A549 (cell line): ENCODE measurements around the gene BCL11B. TPM values are rescaled to one million over a fixed set of nuclear protein-coding genes. Genes with fewer than 3 reads are reported as not detected.

ENCODE experiments used
- ATAC-seq, 2 experiments: fragments of 200-7000 bp in 1 of 2; fragments of >200 bp in 1 of 2; cut with Nextera tagmentation in 1 of 2; cut with Tn5 transposase in 1 of 2; 3 replicates each; pipeline versions ENCODE4 v1.8.0 to v1.9.1; 2018 to 2020; ENCODE audit warnings: mild to moderate bottlenecking in 1 of 2, moderate library complexity in 1 of 2
- CTCF ChIA-PET: fragments of 300-600 bp; sonication (Branson Sonifier 250); formaldehyde crosslinking; extraction: SDS; loops from one replicate; lab custom pipeline; 2021; ENCODE audit warnings: antibody characterized with exemption, inconsistent platforms; lab: Yijun Ruan, JAX
- POLR2A ChIA-PET: fragments of 350-600 bp; formaldehyde crosslinking; extraction: SDS; loops from one replicate; lab custom pipeline; 2021; ENCODE audit warnings: antibody characterized with exemption, inconsistent platforms; lab: Yijun Ruan, JAX
- DNase-seq, 2 experiments: peaks; one replicate each; pipeline versions ENCODE4 v3.0.0 to v3.0.0-alpha.2; 2011 to 2016; ENCODE audit warnings: low read depth in 1 of 2, low spot score in 1 of 2
- FAIRE-seq: peaks from 2 replicates; lab custom pipeline; 2011; peaks lifted over from hg19 to GRCh38; lab: Jason Lieb, UNC
- H3K27ac ChIP-seq, 2 experiments: fragments of >200 bp; sonication (Bioruptor Twin); formaldehyde crosslinking; 3 replicates each; pipeline ENCODE4 v1.5.1; 2016 to 2017
- H3K4me1 ChIP-seq: fragments of >200 bp; sonication (Bioruptor Twin); formaldehyde crosslinking; 3 replicates; pipeline ENCODE4 v1.6.1; 2016
- H3K4me2 ChIP-seq: fragments of >200 bp; sonication (Bioruptor Twin); formaldehyde crosslinking; 3 replicates; pipeline ENCODE4 v1.6.1; 2016
- H3K4me3 ChIP-seq: fragments of >200 bp; sonication (Bioruptor Twin); formaldehyde crosslinking; 3 replicates; pipeline ENCODE4 v1.5.1; 2016
- H3K9me3 ChIP-seq: fragments of >200 bp; sonication (Bioruptor Twin); formaldehyde crosslinking; 3 replicates; pipeline ENCODE4 v1.6.1; 2016
- CTCF ChIP-seq: fragments of >200 bp; sonication (Bioruptor Twin); formaldehyde crosslinking; IDR thresholded peaks from 3 replicates; pipeline ENCODE4 v1.5.1; 2016
- E2F6 ChIP-seq: IDR thresholded peaks from 2 replicates; pipeline ENCODE4 v1.6.1; 2012; ENCODE audit warnings: low read depth, borderline replicate concordance
- EHMT2 ChIP-seq: fragments of 200-600 bp; sonication (generic); IDR thresholded peaks from 2 replicates; pipeline ENCODE4 v1.6.1; 2016; ENCODE audit warnings: antibody characterized with exemption, low read depth, mild to moderate bottlenecking, moderate library complexity
- EP300 ChIP-seq, 2 experiments: fragments of >200 bp; sonication (Bioruptor Twin); formaldehyde crosslinking; IDR thresholded peaks; 2 replicates in 1 of 2; 3 replicates in 1 of 2; pipeline ENCODE4 v1.6.1; 2016 to 2017
- GATA3 ChIP-seq: IDR thresholded peaks from 2 replicates; pipeline ENCODE4 v1.6.1; 2012; ENCODE audit warnings: borderline replicate concordance
- HDAC2 ChIP-seq: fragments of 200-600 bp; sonication (generic); IDR thresholded peaks from 2 replicates; pipeline ENCODE4 v1.6.1; 2016
- HES2 ChIP-seq: fragments of >200 bp; sonication (Bioruptor Twin); formaldehyde crosslinking; IDR thresholded peaks from 2 replicates; pipeline ENCODE4 v1.6.1; 2016
- HEYL ChIP-seq: fragments of 250-450 bp; sonication (Bioruptor Pico); IDR thresholded peaks from 2 replicates; pipeline ENCODE4 v1.8.0; 2021; ENCODE audit warnings: mild to moderate bottlenecking, moderate library complexity
- HMGXB4 ChIP-seq: fragments of 250-450 bp; sonication (Bioruptor Pico); IDR thresholded peaks from 2 replicates; pipeline ENCODE4 v1.5.0; 2021; ENCODE audit warnings: mild to moderate bottlenecking, moderate library complexity, borderline replicate concordance
- HOXA7 ChIP-seq: fragments of 250-450 bp; sonication (Bioruptor Pico); IDR thresholded peaks from 2 replicates; pipeline ENCODE4 v1.5.0; 2020; ENCODE audit warnings: mild to moderate bottlenecking, moderate library complexity
- HOXB13 ChIP-seq: fragments of 250-450 bp; sonication (Bioruptor Pico); IDR thresholded peaks from 2 replicates; pipeline ENCODE4 v1.5.0; 2020; ENCODE audit warnings: low read depth, mild to moderate bottlenecking, moderate library complexity
- MAFK ChIP-seq: fragments of 450-650 bp; IDR thresholded peaks from 2 replicates; pipeline ENCODE4 v1.6.1; 2014; ENCODE audit not compliant: partially characterized antibody
- NR3C1 ChIP-seq: fragments of >200 bp; sonication (Bioruptor Twin); formaldehyde crosslinking; IDR thresholded peaks from 3 replicates; pipeline ENCODE4 v1.6.1; 2017
- POLR2A ChIP-seq: IDR thresholded peaks from 2 replicates; pipeline ENCODE4 v1.6.1; 2012; ENCODE audit warnings: mild to moderate bottlenecking, low read length
- POLR2AphosphoS2 ChIP-seq: conservative IDR thresholded peaks from 2 replicates; pipeline ENCODE4 v1.6.1; 2012; ENCODE audit warnings: low read length, improper control_type of control experiment, inconsistent platforms
- RARB ChIP-seq: fragments of 250-450 bp; sonication (Bioruptor Pico); IDR thresholded peaks from 2 replicates; pipeline ENCODE4 v1.8.0; 2021; ENCODE audit warnings: mild to moderate bottlenecking, moderate library complexity
- REST ChIP-seq: fragments of 200-600 bp; sonication (generic); IDR thresholded peaks from 2 replicates; pipeline ENCODE4 v1.6.1; 2016; ENCODE audit warnings: antibody characterized with exemption, mild to moderate bottlenecking, moderate library complexity
- SMC3 ChIP-seq: fragments of >200 bp; sonication (Bioruptor Twin); formaldehyde crosslinking; IDR thresholded peaks from 3 replicates; pipeline ENCODE4 v1.6.1; 2018; ENCODE audit warnings: inconsistent platforms
- TFCP2L1 ChIP-seq: fragments of 250-450 bp; sonication (Bioruptor Pico); IDR thresholded peaks from 2 replicates; pipeline ENCODE4 v1.5.0; 2021; ENCODE audit warnings: mild to moderate bottlenecking
- USF2 ChIP-seq: fragments of 450-650 bp; IDR thresholded peaks from 2 replicates; pipeline ENCODE4 v1.6.1; 2014; ENCODE audit warnings: antibody characterized with exemption
- ZNF302 ChIP-seq: fragments of 250-450 bp; sonication (Bioruptor Pico); IDR thresholded peaks from 2 replicates; pipeline ENCODE4 v1.9.0; 2021; ENCODE audit warnings: inconsistent platforms, mild to moderate bottlenecking, moderate library complexity
- WGBS: methylation state at CpG from one replicate; pipeline ENCODE4 v1.1.6; 2017; ENCODE audit errors: missing lambda C conversion rate; 5-methylcytosine and 5-hydroxymethylcytosine counted together
- polyA plus RNA-seq, 4 experiments: library from polyadenylated mRNA; depleted of rRNA in 3 of 4; stranded (reverse); fragments of >200 nt; fragmentation: RNase III in 1 of 4; extraction: RNeasy Plus Mini Kit Qiagen cat#74134 plus additional on column Dnase treatment in 1 of 4; gene quantifications; 2 replicates in 3 of 4; 3 replicates in 1 of 4; pipeline ENCODE4 v1.2.3, GENCODE V29; 2011 to 2017

The BCL11B gene
- polyA plus RNA-seq, 2 of the 4 experiments (the other 2 are of a cell fraction), result 0.43 to 0.49 TPM

- TF ChIP-seq CTCF (no peak), NR3C1 (no peak), RARB (CRISPR knock-in tag) (no peak), TFCP2L1 (no peak), EHMT2 (no peak), HDAC2 (no peak)
These were observed 93.8 kb downstream of the BCL11B start (continued) for GRCh38 chr14:99177886-99178835.

- no peak overlapping the region for H3K4me3 ChIP-seq
- DNase-seq, result no peak
- 74% methylated on average over 16 of the region's 16 CpGs for whole genome bisulfite sequencing
- FAIRE-seq, result no peak
- no peaks in the 10 kb centered on the region for H3K9me3 ChIP-seq
- CTCF ChIA-PET, result interaction anchor here (1.1 kb wide), 1 partner anchor 15 kb away, joined by 3 read pairs; no protein-coding TSS in a partner anchor
- ATAC-seq, result no peak
- no peak overlapping the region for H3K4me2 ChIP-seq
- TF ChIP-seq HMGXB4 (no peak), HES2 (no peak), POLR2AphosphoS2 (no peak), SMC3 (no peak), USF2 (no peak), E2F6 (no peak), MAFK (no peak), HEYL (no peak), POLR2A (no peak), HOXA7 (no peak), GATA3 (no peak)
- POLR2A ChIA-PET, result no interaction called here
- no peak overlapping the region for H3K27ac ChIP-seq
- H3K4me1 ChIP-seq, result no peaks in the 10 kb centered on the region
These were observed 94.8 kb downstream of the BCL11B start for GRCh38 chr14:99177046-99177655.

- POLR2A ChIA-PET, result no interaction called here
- DNase-seq (no peak), ATAC-seq (no peak), FAIRE-seq (no peak)
- WGBS, result 89% methylated on average over 33 of the region's 33 CpGs
- Histone ChIP-seq H3K9me3 (no peaks in the 10 kb centered on the region), H3K4me1 (no peaks in the 10 kb centered on the region), H3K27ac (no peak overlapping the region), H3K4me3 (no peak overlapping the region), H3K4me2 (no peak overlapping the region)
- CTCF ChIA-PET, result interaction anchor here (1.1 kb wide), 1 partner anchor 15 kb away, joined by 3 read pairs; no protein-coding TSS in a partner anchor
- no peak for TF ChIP-seq REST
- no peak for TF ChIP-seq HOXB13 (CRISPR knock-in tag)
- no peak for TF ChIP-seq ZNF302 (CRISPR knock-in tag)
- TF ChIP-seq EP300 (IDR thresholded peaks at IDR 0.05), result no peak
These were observed 95.6 kb downstream of the BCL11B start for GRCh38 chr14:99176156-99176945.
